Neural cell (in vitro differentiated cells): ENCODE results near the gene SNX20. TPM values are rescaled to one million over a fixed set of nuclear protein-coding genes. Genes with fewer than 3 reads are reported as not detected.

ENCODE experiments used
- H2AFZ ChIP-seq: fragments of 200-600, 300-800 bp; sonication (generic), shearing (Covaris generic); 2 replicates; pipeline ENCODE4 v1.6.0; 2014; ENCODE audit warnings: low read depth, mild to moderate bottlenecking, antibody characterized with exemption, low read length, moderate library complexity
- H3F3A ChIP-seq: fragments of 200-600 bp; shearing (Covaris generic); 2 replicates; pipeline ENCODE4 v1.6.1; 2016; ENCODE audit warnings: mild to moderate bottlenecking, moderate library complexity, mixed read lengths, antibody characterized with exemption, low read length; ENCODE audit not compliant: insufficient read depth, poor library complexity, severe bottlenecking
- H3K27ac ChIP-seq: fragments of 200-600, 300-800 bp; sonication (generic), shearing (Covaris generic); 2 replicates; pipeline ENCODE4 v1.5.1; 2014; ENCODE audit warnings: mild to moderate bottlenecking, low read length, moderate library complexity
- H3K27me3 ChIP-seq: fragments of 300-800, 200-600 bp; sonication (generic), shearing (Covaris generic); 2 replicates; pipeline ENCODE4 v1.6.0; 2014; ENCODE audit warnings: mild to moderate bottlenecking, low read depth, low read length, moderate library complexity; ENCODE audit not compliant: insufficient read depth
- H3K36me3 ChIP-seq: fragments of 300-800, 200-600 bp; sonication (generic), shearing (Covaris generic); 2 replicates; pipeline ENCODE4 v1.5.1; 2014; ENCODE audit warnings: mild to moderate bottlenecking, antibody characterized with exemption, low read length, moderate library complexity; ENCODE audit not compliant: insufficient read depth
- H3K4me2 ChIP-seq: fragments of 300-800, 200-600 bp; sonication (generic), shearing (Covaris generic); 2 replicates; pipeline ENCODE4 v1.6.0; 2014; ENCODE audit warnings: mild to moderate bottlenecking, low read length
- H3K4me3 ChIP-seq: fragments of 300-800, 200-600 bp; sonication (generic), shearing (Covaris generic); 2 replicates; pipeline ENCODE4 v1.5.1; 2014; ENCODE audit warnings: mild to moderate bottlenecking, low read length, moderate library complexity
- H3K79me2 ChIP-seq: fragments of 200-600 bp; shearing (Covaris generic); replicated peaks from 2 replicates; pipeline ENCODE4 v1.6.0; 2014; ENCODE audit warnings: mild to moderate bottlenecking, low read length, moderate library complexity; ENCODE audit not compliant: insufficient read depth
- H3K9ac ChIP-seq: fragments of 300-800, 200-600 bp; sonication (generic), shearing (Covaris generic); 2 replicates; pipeline ENCODE4 v1.6.1; 2016; ENCODE audit warnings: mild to moderate bottlenecking, low read length, mixed read lengths
- H3K9me2 ChIP-seq: fragments of 200-600 bp; shearing (Covaris generic); 2 replicates; pipeline ENCODE4 v1.6.1; 2016; ENCODE audit warnings: mild to moderate bottlenecking, low read length, mixed read lengths; ENCODE audit not compliant: insufficient read depth
- H3K9me3 ChIP-seq: fragments of 200-600, 300-800 bp; sonication (generic), shearing (Covaris generic); 2 replicates; pipeline ENCODE4 v1.6.1; 2016; ENCODE audit warnings: mild to moderate bottlenecking, mixed run types, low read length, moderate library complexity, mixed read lengths
- H4K20me1 ChIP-seq: fragments of 200-600 bp; shearing (Covaris generic); 2 replicates; pipeline ENCODE4 v1.6.1; 2016; ENCODE audit warnings: mild to moderate bottlenecking, mixed run types; ENCODE audit not compliant: insufficient read depth
- CTCF ChIP-seq: fragments of 450-650 bp; IDR thresholded peaks from 2 replicates; pipeline ENCODE4 v1.5.1; 2014; ENCODE audit warnings: antibody characterized with exemption, mild to moderate bottlenecking, moderate library complexity; ENCODE audit not compliant: poor library complexity, severe bottlenecking
- EP300 ChIP-seq: fragments of 450-650 bp; conservative IDR thresholded peaks from 2 replicates; pipeline ENCODE4 v1.6.1; 2014; ENCODE audit warnings: antibody characterized with exemption, mild to moderate bottlenecking, moderate library complexity; ENCODE audit not compliant: poor library complexity, severe bottlenecking
- EZH2 ChIP-seq: fragments of 200-600, 300-800 bp; shearing (Covaris generic), sonication (generic); IDR thresholded peaks from 2 replicates; pipeline ENCODE4 v1.6.1; 2014; ENCODE audit warnings: antibody characterized with exemption, low read length, borderline replicate concordance, mild to moderate bottlenecking; ENCODE audit not compliant: insufficient read depth, poor library complexity, severe bottlenecking
- MXI1 ChIP-seq: fragments of 450-650 bp; conservative IDR thresholded peaks from 2 replicates; pipeline ENCODE4 v1.6.1; 2014; ENCODE audit warnings: antibody characterized with exemption, mild to moderate bottlenecking; ENCODE audit not compliant: poor library complexity, severe bottlenecking
- POLR2AphosphoS5 ChIP-seq: IDR thresholded peaks from 2 replicates; pipeline ENCODE4 v1.6.1; 2012
- RAD21 ChIP-seq: fragments of 450-650 bp; conservative IDR thresholded peaks from 2 replicates; pipeline ENCODE4 v1.6.1; 2014; ENCODE audit warnings: antibody characterized with exemption, mild to moderate bottlenecking, moderate library complexity
- REST ChIP-seq: IDR thresholded peaks from 2 replicates; pipeline ENCODE4 v1.6.1; 2012; ENCODE audit warnings: borderline replicate concordance
- SMC3 ChIP-seq: fragments of 450-650 bp; conservative IDR thresholded peaks from 2 replicates; pipeline ENCODE4 v1.6.1; 2014; ENCODE audit warnings: antibody characterized with exemption, mild to moderate bottlenecking, moderate library complexity; ENCODE audit not compliant: poor library complexity
- TAF1 ChIP-seq: IDR thresholded peaks from 2 replicates; pipeline ENCODE4 v1.6.1; 2012; ENCODE audit warnings: low read depth
- polyA plus RNA-seq: library from polyadenylated mRNA; depleted of rRNA; stranded (reverse); fragments of >200 nt; gene quantifications from 2 replicates; pipeline ENCODE4 v1.2.3, GENCODE V29; 2014

SNX20 gene
- polyA plus RNA-seq, 1 donor from 2014 or later: not detected

GRCh38 chr16:50680556-50680893, 587 bp downstream of the SNX20 start:
- no peaks in the 10 kb centered on the region for H3K36me3 ChIP-seq
- H3K4me3 ChIP-seq: no peak overlapping the region
- H3K4me2 ChIP-seq: no peak overlapping the region
- H3K9me2 ChIP-seq: no peaks in the 10 kb centered on the region
- H2AFZ ChIP-seq: no peak overlapping the region
- no peaks in the 10 kb centered on the region for H3K9me3 ChIP-seq
- no peaks in the 10 kb centered on the region for H3F3A ChIP-seq
- no peaks in the 10 kb centered on the region for H3K79me2 ChIP-seq
- H4K20me1 ChIP-seq: no peaks in the 10 kb centered on the region
- H3K27ac ChIP-seq: no peak overlapping the region
- H3K9ac ChIP-seq: no peak overlapping the region
- H3K27me3 ChIP-seq: no peaks in the 10 kb centered on the region
- TF ChIP-seq MXI1 (no peak), SMC3 (no peak), TAF1 (no peak), EP300 (no peak), REST (no peak), EZH2 (no peak), CTCF (no peak), POLR2AphosphoS5 (no peak), RAD21 (no peak)

DNA sequence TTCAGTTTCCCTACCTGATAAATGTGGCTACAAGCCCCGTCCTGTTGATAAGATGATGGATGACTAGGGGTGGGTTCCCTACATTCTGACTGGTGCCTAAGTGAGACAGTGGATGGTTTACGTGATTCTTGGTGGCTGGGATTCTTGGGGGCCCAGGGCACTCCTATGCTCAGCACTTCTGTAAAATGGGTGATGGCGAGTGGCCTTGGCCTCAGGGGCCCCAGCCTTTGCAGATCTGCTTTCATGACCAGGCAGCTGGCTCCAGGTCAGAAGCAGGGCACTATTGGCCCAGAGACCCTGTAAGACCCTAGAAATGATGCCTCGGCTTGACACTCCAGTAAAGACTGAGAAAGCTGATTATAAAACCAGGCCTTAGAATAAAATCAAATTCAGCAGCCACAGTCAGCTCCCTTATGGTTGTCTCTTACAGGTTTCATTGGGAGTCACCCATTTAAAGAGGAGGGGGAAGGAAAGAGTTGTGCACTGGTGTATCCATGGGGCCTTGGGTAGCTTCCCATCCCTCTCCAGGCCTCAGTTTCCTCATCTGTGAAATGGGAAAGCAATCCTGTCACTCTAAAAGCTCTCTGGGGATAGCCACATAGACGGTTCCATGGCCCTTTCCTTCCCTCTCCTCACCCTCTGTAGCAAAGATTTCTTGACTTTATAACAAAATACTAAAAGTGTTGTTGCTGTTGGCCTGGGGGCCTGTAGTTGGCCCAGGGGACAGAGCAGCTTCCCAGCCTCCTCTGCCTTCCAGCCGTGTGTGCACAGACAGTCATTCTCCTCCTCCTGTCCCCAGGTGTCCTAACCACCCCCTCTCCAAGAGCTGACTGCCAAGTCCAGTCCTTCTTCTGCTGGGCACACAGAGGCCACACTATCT, 1.2 kb downstream of the SNX20 start:
- Histone ChIP-seq H3K79me2 (no peaks in the 10 kb centered on the region), H3K4me3 (no peak overlapping the region), H2AFZ (no peak overlapping the region), H3F3A (no peaks in the 10 kb centered on the region), H3K36me3 (no peaks in the 10 kb centered on the region), H3K27ac (no peak overlapping the region), H3K27me3 (no peaks in the 10 kb centered on the region), H3K9me3 (no peaks in the 10 kb centered on the region), H3K4me2 (no peak overlapping the region), H4K20me1 (no peaks in the 10 kb centered on the region), H3K9ac (no peak overlapping the region), H3K9me2 (no peaks in the 10 kb centered on the region)
- TF ChIP-seq REST (no peak), EZH2 (no peak), SMC3 (no peak), MXI1 (no peak)
